NCI-H146 treated with DMSO at 0.1 percent for 48 hours (cell line): ENCODE measurements around the gene SH3RF3.

Experiments
- DNase-seq: peaks from one replicate; lab custom pipeline; 2025; ENCODE audit not compliant: unreplicated experiment; lab: John Stamatoyannopoulos, UW

SH3RF3 gene

DNA sequence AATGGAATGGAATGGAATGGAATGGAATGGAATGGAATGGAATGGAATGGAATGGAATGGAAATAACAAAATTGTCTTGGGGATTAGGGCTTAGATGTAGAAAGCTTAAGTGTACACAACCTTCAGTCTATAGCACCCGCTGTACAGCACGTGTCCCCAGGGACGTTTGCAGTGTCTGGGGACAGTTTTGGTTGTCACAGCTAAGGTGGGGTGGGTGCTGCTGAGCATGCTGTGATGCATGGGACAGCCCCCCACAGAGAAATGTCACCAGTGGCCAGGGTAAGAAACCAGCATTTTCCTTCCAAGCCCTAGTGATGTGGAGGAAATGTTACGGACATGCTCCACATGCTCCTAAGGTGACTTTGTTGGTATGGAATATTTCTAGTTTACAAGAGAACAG is 70.8 kb downstream of the SH3RF3 start:
- DNase-seq: no peak

DNA sequence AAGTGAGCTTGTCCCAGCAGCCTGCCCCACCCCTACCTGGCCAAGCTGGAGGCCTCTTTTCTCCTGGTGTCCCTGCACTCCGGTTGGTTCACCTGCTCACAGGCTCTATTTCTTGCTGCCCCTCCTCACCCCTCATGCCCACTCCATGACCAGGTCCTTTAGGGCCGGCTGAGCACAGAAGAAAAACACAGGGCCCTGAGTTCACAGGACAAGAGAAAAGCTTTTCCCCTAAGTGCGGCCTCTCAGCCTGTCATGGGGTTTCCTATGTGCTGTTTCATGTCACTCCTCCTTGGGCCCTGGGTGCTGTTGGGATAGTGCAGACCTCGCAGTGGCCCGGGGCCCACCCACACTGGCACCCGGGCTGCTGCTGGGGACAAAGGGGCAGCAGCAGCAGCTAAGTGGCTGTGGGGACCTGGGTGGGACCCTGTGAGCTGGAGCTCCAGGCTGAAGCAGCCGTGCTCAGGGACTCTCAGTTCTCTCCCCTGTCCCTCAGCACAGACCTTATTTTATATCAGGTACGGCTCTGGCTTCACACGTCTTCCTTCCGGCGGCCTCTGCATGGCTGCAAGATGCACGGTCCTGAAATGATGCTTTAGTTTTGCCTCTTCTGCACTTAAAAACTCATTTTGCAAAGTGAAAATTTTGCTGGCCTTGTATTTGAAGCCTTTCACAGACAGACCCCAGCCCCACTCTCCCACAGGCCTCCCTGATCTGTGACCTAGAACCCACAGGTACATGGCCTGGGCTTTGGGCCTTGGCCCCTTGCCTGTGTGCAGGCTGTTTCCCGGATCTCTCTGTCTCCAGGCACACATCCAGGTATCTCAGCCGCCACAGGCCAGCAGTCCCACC is 71.8 kb downstream of the SH3RF3 start:
- no peak for DNase-seq

- DNase-seq: no peak
Observed at GRCh38 chr2:109201465-109202327, 72.7 kb downstream of the SH3RF3 start.

- DNase-seq: no peak
Observed at GRCh38 chr2:109202486-109202885, 73.5 kb downstream of the SH3RF3 start.

DNA sequence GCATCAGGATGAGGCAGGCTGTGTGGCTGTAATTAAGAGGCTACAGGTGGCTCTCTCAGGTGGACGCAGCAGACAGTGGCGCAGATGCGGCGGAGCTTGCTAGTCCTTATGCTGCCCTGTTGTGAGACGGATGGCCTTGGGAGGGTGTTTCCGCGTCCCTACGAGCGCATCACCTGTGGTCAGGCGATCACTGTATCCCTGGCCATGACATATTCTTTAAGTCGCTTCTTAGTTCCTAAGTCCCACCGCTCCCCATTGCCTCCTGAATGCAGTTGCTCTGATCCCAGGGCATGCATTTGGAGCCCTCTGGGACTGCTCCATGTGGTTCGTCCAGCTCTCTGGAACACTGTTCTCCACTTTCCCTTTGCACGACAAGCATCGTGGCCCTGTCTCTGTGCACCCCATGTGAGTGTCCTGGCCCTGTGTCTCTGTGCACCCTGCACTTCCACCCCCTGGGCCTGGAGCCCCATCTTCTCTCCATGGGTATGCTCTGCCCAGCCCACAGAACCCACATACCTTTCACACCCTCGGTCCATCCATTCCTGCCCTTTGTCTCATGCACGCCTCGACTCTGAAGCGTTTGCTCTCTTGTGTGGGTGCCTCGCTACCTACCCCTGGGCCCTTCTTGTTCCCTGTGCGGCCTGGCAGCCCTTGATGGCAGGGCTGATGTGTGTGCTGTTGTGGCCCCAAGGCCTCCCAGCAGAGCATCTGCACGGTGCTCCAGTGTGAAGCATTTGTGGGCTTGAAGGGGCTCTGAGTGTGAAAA is 74.4 kb downstream of the SH3RF3 start:
- DNase-seq: no peak

GRCh38 chr2:109204412-109204811 is 75.4 kb downstream of the SH3RF3 start:
- no peak for DNase-seq

DNA sequence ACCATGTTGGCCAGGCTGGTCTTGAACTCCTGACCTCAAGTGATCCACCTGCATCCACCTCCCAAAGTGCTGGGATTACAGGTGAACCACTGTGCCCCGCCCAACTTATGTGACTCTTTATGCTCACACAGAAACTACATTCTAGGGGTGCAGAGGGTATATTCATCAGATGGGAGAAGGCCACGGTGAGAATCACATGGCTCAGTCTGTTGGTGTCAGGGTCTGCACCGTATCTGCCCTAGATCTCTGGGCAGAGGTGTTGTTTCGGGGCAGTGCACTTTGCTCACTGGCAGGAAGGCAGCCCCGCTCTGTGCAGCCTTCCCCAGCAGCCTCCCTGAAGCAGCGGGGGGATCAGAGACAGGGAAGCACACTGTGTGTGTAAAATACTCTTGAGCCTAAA is 76.4 kb downstream of the SH3RF3 start:
- no peak for DNase-seq

DNA sequence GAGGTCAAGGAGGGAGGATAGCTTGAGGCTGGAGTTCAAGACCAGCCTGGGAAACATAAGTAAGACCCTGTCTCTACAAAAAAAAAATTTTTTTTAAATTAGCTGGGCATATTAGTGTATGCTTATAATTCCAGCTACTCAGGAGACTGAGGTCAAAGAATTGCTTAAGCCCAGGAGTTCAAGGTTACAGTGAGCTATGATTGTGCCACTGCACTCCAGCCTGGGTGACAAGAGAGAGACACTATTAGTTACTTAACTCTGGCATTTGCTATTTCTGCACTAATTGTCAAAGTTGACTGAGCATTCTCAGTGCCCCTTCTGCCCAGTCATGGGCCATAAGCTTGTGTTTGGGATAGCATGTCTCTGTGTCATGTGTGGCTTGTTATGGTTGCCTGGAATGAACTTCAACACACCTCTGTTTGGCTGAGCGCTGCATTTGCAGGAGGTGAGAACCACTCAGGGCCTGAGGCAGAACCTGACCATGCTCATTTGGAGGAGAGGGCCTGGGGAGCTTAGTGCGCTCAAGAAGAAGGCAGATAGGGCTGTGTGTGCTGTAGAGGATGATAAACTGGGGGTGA is 77.7 kb downstream of the SH3RF3 start:
- no peak for DNase-seq

- DNase-seq: no peak
Observed at GRCh38 chr2:109207176-109207575, 78.2 kb downstream of the SH3RF3 start.

DNA sequence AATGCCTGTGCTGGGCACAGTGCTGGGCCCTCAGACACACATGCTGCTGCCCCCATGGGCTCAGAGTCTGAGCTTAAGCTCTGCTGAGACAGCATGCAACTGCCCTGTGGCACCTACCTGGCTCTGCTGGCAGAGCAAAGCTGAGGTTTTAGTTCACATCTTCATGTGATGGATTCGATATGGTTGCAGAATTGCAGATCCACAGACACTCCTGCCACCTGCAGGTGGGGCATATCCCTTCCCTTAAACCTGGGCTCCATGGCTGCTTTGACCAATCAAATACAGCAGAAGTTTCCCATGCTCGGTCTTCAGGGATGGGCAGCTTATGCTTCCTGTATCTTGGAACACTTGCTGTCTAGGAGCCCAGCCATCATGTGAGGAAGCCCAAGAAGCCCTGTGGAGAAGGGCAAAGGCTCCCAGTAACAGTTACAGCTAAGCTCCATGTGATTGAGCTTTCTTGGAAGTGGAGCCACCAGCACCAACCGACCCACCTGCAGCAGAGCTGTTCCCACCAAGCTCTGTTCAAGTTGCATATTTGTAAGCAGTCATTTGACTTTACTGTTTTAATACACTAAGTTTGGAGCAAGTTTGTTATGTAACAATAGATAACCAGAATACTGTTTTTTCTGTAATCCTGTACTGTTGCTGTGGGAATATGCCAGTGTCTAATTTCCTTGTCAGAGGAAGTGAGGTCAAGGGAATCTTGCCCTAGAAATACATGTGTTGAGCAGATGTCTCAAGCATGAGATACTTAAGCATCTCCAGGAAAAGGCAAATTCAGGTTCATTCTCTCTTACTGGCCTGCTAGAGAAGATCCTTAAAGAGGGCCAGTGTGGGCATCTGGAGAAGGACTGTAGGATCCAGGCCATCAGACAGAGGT is 79.3 kb downstream of the SH3RF3 start:
- no peak for DNase-seq

GRCh38 chr2:109208951-109209335 is 79.9 kb downstream of the SH3RF3 start:
- DNase-seq: no peak

GRCh38 chr2:109209412-109209811 is 80.4 kb downstream of the SH3RF3 start:
- no peak for DNase-seq

DNA sequence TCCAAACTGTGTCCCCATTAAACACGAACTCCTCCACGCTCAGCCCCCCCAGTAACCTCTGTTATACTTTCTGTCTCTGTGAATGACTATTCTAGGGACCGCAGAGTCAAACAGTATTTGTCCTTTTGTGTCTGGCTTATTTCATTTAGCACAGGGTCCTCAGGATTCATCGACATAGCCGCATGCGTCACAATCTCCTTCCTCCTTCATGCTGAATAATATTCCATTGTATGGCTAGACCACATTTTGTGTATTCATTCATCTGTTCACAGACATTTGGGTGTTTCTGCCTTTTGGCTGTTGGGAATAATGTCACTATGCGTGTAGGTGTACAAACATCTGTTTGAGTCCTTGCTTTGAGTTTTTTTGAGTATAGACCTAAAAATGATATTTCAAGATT is 80.9 kb downstream of the SH3RF3 start:
- no peak for DNase-seq

GRCh38 chr2:109210431-109211200 is 81.6 kb downstream of the SH3RF3 start:
- DNase-seq: no peak

- DNase-seq: no peak
Observed at GRCh38 chr2:109211315-109211714, 82.3 kb downstream of the SH3RF3 start.

GRCh38 chr2:109212836-109213563 is 84.0 kb downstream of the SH3RF3 start:
- DNase-seq: no peak

DNA sequence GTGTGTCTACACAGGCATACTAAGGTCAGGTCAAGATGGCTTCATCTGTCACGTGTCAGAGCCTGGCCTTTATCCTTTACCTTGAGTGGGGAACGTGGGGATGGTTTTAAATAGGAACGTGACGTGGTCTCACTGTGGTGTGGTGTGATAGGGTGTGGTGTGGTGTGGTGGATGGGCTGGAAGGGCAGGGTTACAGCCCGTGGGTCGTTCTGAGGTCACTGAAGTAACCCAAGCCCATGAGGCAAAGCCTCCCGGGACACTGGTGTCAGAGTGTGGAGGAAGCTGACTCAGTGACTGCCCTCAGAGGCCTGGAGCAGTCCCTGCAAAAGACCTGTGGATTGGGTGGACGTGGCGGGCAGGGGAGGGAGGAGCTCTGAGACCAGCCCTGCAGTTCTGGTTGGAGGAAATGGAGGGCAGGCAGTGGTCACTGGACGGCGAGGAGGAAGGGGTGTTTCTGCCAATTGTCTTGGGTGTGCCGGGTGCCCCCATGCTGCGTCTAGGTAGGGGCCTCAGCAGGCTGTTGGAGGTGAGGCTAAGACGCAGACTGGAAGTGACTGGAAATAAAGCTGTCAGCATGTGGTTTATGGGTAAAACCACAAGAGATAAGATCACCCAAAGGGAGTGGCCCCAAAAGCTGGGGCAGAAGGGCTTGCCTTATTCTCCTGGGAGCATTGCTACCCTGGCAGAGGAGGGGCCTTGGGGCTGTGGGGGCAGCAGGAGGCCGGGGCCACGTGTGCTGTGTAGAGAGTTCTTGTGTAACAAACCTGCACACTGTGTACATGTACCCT is 84.8 kb downstream of the SH3RF3 start:
- no peak for DNase-seq
